GM18858 (cell line): ENCODE measurements around the gene GIT2.

Experiments
- ATAC-seq: cut with Tn5 transposase; IDR thresholded peaks from one replicate; pipeline ENCODE4 v1.9.1; 2021; ENCODE audit not compliant: unreplicated experiment

The GIT2 gene

DNA sequence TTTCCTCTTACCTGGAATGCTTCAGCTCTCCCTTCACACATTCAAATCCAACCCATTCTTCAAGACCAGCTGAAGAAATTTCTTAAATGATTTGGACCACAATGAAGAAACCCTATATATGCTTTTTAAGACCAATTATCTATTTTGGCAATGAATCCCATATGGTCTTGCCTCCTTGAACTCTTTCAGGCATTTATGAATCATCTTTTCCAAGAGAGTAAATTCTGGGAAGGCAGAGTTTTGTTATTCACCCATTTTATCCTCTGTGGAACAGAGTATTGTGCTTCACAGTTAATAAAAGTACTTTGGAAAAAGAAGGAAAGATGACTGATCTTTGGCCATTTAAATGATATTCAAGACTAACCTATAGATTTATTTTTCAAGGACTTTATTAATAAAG lies 14.0 kb downstream of the GIT2 start:
- no peak for ATAC-seq

DNA sequence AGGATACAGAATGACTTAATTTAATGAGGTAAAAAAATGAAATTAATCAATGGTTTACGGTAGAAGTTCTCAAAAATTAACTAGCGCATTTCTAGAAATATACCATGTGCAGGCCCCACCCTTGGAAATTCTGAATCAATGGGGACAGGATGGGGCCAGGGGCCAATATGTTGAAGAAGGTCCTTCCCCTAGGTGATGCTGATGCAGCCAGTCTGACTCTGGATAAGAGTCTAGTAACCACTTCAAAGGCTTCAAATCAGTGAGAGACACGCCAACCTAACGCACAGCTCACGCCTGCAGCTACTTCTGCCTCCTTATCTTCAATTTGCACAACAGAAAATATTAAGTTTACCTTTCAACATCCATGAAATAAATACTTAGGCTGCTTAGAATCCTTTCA lies 14.9 kb downstream of the GIT2 start:
- ATAC-seq, result no peak

DNA sequence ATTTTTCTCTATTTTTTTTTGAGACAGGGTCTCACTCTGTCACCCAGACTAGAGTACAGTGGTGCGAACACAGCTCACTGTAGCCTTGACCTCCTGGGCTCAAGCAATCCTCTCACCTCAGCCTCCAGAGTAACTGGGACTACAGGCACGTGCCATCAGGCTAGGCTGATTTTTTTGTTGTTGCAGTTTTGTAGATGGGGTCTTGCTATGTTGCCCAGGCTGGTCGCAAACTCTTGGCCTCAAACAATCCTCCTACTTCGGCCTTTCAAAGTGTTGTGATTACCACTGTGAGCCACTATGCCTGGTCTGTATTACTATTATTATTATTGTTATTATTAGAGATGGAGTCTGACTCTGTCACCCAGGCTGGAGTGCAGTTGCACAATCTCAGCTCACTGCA lies 23.3 kb downstream of the GIT2 start:
- ATAC-seq, result no peak

DNA sequence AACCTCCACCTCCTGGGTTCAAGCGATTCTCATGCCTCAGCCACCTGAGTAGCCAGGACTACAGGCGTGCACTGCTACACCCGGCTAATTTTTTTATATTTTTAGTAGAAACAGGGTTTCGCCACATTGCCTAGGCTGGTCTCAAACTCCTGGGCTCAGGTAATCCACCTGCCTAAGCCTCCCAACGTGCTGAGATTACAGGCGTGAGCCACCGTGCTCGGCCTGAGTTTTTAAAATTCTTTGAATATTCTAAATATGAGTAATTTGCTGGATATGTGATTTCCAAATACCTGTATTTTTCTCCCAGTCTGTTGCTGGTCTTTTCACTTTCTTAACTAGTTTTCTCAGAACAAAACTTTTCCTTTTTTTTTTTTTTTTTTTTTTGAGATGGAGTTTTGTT lies 27.4 kb downstream of the GIT2 start:
- no peak for ATAC-seq

DNA sequence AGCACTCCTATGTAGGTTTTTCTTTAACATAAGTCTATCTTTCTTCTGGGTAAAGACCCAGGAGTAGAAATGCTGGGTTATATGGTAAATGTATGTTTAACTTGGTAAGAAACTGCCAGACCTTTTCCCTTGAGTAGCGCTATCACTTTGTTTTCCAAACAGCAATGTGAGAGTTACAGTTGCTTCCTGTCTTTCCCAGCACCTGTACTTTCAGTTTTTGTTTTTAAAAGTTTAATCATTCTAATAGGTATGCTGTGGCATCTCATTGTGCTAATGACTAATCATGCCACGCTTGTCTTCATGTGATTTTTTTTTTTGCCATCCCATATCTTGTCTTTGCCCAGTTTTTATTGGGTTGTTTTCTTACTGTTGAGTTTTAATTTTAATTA lies 28.1 kb downstream of the GIT2 start:
- ATAC-seq, result no peak

DNA sequence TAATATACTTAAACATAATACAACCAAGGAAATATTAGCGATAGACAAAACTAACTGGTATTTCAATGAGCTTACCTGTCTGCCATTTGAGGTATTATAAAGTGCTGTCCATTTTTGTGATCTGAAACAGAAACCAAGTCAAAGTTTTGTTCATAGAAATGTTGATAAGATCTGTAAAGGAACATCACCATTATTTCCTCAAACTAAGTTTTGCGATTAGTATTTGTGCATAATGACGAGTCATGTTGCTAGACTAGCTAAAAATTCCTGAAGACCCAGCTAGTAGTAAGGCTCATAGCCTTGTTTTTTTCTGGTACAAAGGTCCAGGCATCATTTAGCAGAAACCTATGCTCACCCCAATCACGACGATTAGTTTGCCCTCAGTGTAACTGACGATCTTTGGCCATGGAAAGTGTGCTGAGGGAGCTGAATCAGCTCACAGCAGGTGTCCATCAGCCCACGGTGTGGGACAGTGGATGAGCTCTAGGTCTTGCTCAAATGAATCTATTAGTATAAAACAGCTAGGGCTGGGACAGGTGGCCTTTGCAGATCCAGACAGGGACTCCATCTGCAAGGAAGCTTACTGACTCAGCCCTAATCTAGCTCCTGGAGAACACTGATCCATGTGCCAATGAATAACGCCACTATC lies 28.7 kb downstream of the GIT2 start:
- no peak for ATAC-seq

DNA sequence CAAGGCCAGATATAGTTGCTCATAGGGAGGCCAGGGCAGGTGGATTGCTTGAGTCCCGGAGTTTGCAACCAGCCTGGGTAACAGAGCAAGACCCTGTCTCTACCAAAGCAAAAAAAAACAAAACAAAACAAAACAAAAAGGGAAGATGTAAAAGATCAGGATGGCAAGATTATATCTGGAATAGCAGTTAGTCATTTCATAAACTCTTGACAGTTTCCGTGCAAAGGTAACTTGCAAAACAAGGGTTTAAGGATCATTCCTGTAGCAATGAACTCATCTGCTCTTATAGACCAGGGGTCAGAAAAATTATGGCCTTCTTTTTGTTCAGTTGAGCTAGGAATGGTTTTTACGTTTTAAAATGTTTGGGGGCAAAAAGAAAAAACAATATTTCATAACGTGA lies 29.6 kb downstream of the GIT2 start:
- no peak for ATAC-seq

DNA sequence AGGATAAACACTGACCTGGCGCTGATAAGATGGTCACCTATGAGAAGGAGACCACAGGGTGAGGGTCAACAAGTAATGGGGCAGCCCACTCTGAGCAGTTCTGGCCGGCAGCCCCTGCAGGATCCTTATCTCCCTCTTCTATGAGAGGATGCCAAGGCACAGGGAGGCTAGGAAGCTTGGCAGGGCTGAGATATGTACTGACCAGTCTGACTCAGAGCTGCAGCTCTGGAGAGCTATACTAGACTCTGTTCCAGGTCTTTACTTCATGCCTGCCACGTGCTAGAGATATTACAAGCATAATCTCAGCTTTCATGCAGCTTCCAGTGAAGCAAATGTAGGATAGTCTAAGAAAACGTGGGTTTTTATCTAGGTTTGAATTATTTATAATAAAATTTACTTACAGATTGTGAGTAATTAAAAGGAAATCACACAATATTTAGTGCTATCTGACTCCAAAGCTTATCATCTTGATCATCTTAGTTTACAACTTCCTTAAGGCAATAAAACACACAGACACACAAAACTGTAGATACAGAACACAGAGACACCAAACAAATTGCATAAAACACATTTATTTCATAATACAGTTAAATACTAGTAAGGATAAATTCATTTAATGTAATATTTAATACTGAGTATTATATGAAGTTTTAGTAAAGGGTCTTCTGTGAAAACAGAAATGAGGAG lies 32.3 kb downstream of the GIT2 start:
- ATAC-seq, result no peak

DNA sequence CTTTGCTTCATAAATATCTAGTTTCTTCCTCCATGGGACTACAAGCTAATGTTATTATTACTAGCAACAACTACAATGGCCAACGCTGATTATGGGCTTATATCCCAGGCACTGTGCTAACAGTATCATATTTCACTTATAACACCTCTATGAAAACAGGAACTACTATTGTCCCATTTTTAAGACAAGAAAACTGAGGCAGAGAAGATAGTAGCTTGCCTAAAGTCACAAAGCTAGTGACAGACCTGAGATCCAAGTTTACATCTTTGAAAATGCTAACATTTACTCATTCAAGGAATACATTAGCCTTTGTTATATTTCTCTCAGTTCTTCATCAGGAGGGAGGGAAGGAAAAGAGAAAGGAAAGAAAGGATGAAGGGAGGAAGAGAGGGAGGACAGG lies 32.8 kb downstream of the GIT2 start:
- ATAC-seq, result no peak

DNA sequence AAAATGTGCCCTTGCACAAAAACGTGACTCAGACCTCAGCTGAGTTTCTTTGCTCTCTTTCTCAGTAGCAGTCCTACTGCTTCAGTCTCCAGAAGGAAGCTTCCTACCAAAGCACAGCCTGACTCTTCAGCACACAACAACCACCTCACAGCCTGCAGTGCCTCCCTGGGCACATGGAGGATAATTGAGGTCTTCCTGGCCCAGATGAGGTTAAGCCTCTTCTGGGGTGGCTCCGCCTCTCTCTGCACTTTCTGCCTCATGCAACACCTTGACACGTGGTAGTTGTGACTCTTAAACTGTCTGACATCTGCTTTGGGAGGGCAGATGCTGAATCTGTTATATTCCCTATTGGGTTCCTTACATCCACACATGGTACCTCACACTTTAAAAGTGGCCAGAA lies 33.8 kb downstream of the GIT2 start:
- no peak for ATAC-seq

DNA sequence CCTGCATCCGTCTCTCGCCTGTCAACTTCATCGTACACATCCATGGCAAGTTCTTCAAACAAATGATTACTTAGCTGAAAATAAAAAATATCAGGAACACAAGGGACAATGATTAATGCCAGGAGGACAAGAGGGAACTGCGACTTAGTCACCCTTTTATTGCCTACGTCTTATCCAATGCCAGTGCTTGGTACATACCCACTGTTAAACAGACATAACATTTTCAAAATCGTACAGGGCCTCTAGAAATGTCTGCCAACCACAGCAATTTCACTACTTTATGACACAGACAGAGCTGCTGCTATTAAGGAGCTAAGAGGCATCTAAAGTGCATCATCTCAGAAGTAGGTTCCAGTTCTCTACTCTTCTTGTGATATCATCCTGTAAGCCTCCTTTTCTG lies 34.6 kb downstream of the GIT2 start:
- no peak for ATAC-seq

DNA sequence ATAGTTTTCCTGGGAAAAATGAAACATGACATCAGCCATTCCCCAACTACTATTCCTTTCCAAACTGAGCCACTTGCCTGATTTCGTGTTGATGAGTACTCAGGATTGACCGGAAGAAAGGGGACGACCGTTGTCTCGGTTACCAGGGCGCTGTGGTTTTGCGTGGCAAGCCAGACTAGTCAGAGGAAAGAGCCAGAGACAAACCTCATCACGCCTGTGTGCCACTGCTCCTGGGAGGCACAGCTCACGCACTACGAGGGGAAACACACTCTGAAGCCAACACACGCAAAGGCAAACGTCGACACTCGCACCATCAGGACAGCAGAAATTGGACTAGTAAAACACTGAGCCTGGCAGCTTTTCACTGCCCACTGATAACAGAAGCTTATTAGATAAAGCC lies 35.0 kb downstream of the GIT2 start:
- no peak for ATAC-seq

DNA sequence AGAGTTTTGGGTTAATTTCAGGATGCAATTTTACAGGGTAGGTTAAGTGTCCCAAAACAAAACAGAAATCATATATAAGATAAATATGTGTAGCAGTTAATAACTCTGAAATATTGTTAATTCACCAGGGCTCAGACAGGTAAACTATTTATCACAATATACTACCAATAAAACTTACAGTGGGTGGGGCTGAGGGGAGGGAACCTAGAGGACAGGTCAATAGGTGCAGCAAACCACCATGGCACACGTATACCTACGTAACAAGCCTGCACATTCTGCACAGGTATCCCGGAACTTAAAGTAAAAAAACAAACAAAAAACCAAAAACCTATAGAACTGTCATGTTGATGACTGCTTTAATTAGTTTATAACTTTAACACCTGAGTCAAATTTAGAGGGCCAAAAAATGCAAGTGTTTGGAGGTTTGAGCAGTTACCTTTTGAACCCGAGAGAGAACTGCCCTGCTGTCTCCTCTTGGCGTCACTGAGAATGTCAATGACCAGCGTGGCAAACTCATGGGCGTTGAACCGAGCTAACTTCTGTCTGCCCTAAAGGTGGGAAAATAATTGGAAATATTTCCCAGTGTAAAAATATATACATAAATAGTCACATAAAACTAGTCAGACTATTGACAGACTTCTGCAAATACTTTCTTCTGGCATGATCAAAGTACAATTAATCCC lies 36.6 kb downstream of the GIT2 start:
- no peak for ATAC-seq

DNA sequence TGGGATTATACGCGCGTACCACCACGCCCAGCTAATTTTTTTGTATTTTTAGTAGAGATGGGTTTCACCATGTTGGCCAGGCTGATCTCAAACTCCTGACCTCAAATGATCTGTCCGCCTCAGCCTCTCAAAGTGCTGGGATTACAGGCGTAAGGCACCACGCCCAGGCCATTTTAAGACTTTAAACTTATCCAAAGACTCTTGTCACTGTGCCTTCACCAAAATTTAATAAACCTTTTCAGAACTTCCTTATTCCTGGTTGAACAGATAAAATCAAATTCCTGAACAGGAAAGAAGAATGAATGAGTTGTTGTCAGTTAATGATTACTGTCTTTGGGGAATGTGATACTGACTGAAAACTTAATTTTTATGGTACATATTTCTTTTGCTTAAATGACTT lies 37.8 kb downstream of the GIT2 start:
- no peak for ATAC-seq

DNA sequence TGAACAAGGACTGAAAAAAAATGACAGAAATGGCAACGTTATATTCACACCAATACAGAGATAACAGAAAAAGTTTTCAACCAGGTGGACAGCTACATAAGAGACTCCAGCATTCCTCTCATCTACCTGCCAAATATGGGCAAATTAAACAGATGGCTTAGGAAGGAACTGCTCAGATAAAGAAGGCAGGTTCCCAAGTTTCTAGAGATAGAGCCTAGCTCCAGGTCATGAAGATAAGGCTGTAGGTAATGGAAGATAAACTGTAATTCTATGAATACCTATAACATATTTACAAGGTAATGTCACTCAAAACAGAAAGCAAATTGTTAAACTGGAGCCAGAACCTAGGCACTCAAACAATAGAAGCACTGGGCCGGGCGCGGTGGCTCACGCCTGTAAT lies 42.5 kb downstream of the GIT2 start:
- no peak for ATAC-seq

DNA sequence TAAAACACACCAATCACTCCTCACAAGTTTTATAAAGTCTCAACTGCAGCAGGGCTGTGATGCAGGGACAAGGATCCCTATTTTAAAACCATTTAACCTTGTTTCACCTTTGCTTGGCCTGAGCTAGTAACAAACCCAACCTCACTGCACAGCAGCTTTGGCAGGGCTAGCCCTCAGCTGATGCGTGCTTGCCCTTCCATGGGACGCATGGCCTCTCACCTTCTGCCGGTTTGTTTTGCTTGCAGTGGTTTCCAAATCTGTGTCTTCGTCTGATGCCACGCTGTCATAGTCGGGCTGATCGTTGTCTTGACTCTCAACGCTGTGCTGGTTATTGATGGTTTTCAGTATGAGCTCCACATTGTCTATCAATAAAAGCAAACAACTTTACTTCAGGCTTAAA lies 43.3 kb downstream of the GIT2 start:
- ATAC-seq, result no peak

DNA sequence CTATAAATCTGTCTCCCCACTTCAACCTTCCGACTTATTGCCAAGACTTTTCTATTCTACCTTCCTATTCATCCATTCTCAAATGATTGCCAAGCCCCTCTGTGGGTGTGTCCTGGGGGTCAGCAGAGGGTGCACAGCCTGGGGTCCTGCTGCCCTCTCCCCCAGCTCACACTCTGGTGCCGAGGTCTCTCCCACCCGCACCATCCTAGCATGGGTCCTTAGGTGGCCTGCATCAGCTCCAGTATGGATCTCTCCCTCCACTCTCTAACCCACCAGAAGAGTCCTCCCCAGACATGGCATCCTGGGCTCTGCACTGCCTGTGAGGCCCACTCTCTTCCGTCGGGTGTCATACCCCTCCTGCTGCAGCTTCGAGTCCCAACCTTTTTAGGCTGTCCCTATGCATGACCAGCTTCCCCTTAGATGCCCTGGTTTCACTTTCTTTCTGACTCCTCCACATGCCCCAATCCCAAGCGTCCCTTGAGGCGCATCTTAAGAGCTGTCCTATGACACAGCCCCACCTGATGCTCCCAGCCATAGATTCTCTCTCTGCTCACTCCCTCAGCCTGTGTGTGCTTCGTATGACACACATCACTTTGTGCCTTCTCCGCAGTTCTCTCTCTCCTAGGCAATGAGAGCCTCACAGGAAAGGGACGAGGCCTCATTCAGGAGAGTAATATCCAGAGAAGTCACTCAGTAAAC lies 43.9 kb downstream of the GIT2 start:
- ATAC-seq, result no peak

DNA sequence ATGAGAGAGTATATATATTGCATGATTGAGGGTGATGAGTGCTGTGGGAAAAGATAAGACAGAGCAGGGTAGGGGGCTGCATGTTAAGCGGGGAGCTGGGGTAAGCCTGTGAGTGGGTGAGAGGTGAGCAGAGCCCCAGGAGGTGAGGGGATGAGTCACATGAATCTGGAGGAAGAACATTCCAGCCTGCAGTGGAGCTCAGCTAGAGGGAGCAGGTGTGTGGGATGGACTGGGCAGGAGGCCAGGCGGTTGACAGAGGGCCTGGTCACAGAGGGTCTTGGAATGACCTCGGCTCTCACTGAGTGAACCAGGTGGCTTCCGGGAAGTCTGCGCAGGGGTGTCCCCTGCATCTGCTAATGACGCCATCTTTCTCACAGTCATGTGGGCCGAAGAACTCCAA lies 44.4 kb downstream of the GIT2 start:
- no peak for ATAC-seq

DNA sequence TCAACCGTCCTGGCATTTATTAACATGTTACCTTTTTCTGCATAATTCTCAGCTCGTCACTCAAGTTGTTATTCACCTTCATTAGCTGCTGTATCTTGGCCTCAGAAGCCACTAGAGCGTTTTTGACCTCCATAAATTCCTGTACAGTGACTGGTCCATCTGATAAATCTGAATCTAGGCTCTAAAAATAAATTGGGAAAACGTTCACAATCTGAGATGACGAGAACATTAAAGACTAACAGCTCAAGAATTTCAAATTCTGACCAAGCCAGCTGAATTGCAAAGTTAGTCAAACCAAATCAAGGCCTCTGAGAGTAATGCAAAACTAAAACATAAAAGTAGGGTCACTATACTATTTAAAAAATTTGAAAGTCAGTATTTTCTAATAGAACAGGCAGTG lies 45.0 kb downstream of the GIT2 start:
- ATAC-seq, result no peak

DNA sequence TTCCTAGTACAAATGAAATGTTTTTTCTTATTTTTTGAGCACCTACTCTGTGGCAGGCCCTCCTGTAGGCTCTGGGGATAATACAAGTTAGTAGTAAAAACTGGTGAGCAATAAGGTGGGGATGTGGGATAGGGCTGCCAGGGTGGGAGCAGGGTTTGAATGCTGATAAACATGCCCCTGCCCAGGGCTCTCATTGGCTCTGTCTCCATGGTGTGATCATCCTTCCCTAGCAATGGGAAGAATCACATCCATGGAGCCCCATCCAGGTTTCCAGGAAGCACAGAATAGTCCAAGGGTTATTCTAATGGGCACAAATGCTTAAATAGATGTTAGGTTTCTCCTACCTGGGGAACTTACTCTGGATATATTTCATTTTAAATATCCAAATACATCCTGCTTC lies 45.5 kb downstream of the GIT2 start:
- ATAC-seq, result no peak

DNA sequence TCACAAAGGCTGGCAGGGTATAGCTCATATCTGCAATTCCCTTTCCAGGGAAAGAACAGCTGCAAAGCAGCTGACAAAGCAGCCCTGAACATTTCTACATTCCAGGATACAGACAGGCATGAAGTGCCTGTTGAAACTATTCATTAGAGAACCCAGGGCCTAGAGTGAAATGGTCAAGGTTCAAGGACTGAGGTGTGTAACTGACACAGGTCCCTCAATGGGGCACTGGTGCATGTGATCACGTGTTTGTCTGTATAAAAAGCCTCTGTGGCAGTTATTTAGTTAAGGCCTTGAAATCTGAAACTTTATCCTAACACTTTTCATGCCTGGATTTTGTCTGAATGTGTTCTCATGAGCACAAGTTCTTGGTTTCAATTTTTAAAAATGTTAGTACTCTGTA lies 47.1 kb downstream of the GIT2 start:
- ATAC-seq, result no peak

DNA sequence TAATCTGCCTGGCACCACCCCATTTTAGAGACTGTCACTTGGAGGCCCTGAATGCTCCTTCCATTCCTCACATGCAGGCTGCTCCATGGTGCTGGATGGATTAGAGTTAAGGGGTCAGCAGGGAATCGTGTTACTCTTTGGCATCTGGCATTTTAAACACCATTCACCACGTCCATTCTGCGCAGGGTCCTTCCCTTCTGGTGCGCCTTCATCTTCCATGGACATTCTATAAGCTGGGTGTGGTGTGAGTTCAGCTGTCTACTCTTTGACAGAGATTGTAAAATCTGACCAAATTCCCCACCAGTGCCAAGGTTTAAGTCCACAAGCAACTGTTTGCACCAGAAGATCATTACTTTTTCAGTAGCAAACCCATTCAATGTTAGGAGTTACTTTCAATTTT lies 47.8 kb downstream of the GIT2 start:
- no peak for ATAC-seq
